Panc1 (cell line): Measurements from ENCODE around the gene PFDN4. TPM values are rescaled to one million over a fixed set of nuclear protein-coding genes. Genes with fewer than 3 reads are reported as not detected.

ENCODE experiments used
- ATAC-seq: fragments of 200-7000 bp; cut with Tn5 transposase; 2 replicates; pipeline ENCODE4 v1.9.1; 2020; ENCODE audit warnings: mild to moderate bottlenecking, moderate library complexity
- BruUV-seq: library from RNA; stranded (reverse); fragments of 400-500 nt; replicated peaks from 2 replicates; lab custom pipeline; 2021; lab: Mats Ljungman, UMichigan
- CTCF ChIA-PET: fragments of 300-600 bp; sonication (Branson Sonifier 250); formaldehyde crosslinking; loops from one replicate; lab custom pipeline; 2022; ENCODE audit warnings: antibody characterized with exemption; lab: Charles Lee
- POLR2A ChIA-PET: fragments of 300-600 bp; sonication (Branson Sonifier 250); formaldehyde crosslinking; loops from one replicate; lab custom pipeline; 2022; ENCODE audit warnings: antibody characterized with exemption; lab: Charles Lee
- DNase-seq: peaks from one replicate; pipeline ENCODE4 v3.0.0-alpha.2; 2010; ENCODE audit warnings: low read depth, low spot score
- H3K27ac ChIP-seq: 2 replicates; pipeline ENCODE4 v1.5.1; 2011; ENCODE audit warnings: mild to moderate bottlenecking, low read length, inconsistent platforms
- H3K27me3 ChIP-seq: fragments of 200-500 bp; sonication (Bioruptor generic); 2 replicates; pipeline ENCODE4 v1.6.0; 2014; ENCODE audit warnings: low read length, inconsistent platforms; ENCODE audit not compliant: control insufficient read depth, insufficient read depth
- H3K36me3 ChIP-seq: fragments of 200-500 bp; sonication (Bioruptor generic); 2 replicates; pipeline ENCODE4 v1.5.1; 2014; ENCODE audit warnings: inconsistent platforms, mild to moderate bottlenecking, low read length, moderate library complexity; ENCODE audit not compliant: control insufficient read depth, insufficient read depth
- H3K4me1 ChIP-seq: 2 replicates; pipeline ENCODE4 v1.5.1; 2011; ENCODE audit warnings: inconsistent platforms, mild to moderate bottlenecking, low read length, moderate library complexity; ENCODE audit not compliant: control insufficient read depth, insufficient read depth
- H3K4me3 ChIP-seq, 2 experiments: 2 replicates each; pipeline ENCODE4 v1.5.1; 2011 to 2012; ENCODE audit warnings: low read depth in 2 of 2, low read length in 2 of 2, mild to moderate bottlenecking in 2 of 2, inconsistent platforms in 1 of 2, moderate library complexity in 1 of 2
- H3K9me3 ChIP-seq: fragments of 200-500 bp; sonication (Bioruptor generic); 2 replicates; pipeline ENCODE4 v1.5.1; 2014; ENCODE audit warnings: low read depth, mild to moderate bottlenecking, inconsistent platforms, low read length, moderate library complexity; ENCODE audit not compliant: control insufficient read depth, insufficient read depth
- CTCF ChIP-seq: fragments of 450-650 bp; IDR thresholded peaks from 2 replicates; pipeline ENCODE4 v1.5.1; 2017; ENCODE audit warnings: mild to moderate bottlenecking
- POLR2AphosphoS5 ChIP-seq: IDR thresholded peaks from 2 replicates; pipeline ENCODE4 v1.6.1; 2012; ENCODE audit warnings: mild to moderate bottlenecking, low read depth, low read length, moderate library complexity
- REST ChIP-seq, 2 experiments: IDR thresholded peaks; 2 replicates each; pipeline ENCODE4 v1.6.1; 2011 to 2012; ENCODE audit warnings: low read depth in 2 of 2, control low read depth in 1 of 2, low read length in 1 of 2, mild to moderate bottlenecking in 1 of 2, moderate library complexity in 1 of 2; ENCODE audit not compliant: insufficient read depth in 1 of 2
- SIN3A ChIP-seq: IDR thresholded peaks from 2 replicates; pipeline ENCODE4 v1.6.1; 2012; ENCODE audit warnings: low read depth, mild to moderate bottlenecking, low read length, moderate library complexity, borderline replicate concordance; ENCODE audit not compliant: insufficient read depth
- TCF7L2 ChIP-seq: IDR thresholded peaks from 2 replicates; pipeline ENCODE4 v1.6.1; 2011; ENCODE audit warnings: mild to moderate bottlenecking, low read depth, low read length, inconsistent platforms
- in situ Hi-C: cut with HindIII; loops from 2 replicates; pipeline ENCODE4 v1.10.0; 2016; ENCODE audit warnings: low sequenced_read_pairs, low pct_unique_long_range_greater_than_20kb
- intact Hi-C: fragments of 100-400 bp; cut with micrococcal nuclease; formaldehyde crosslinking; loops from one replicate; pipeline ENCODE4 v1.10.0; 2022; ENCODE audit not compliant: unreplicated experiment
- total RNA-seq: library from RNA; stranded (reverse); gene quantifications from one replicate; pipeline ENCODE4 v1.2.1, GENCODE V29; 2021; ENCODE audit not compliant: unreplicated experiment

PFDN4 gene
- total RNA-seq, 1 experiment from 2014 or later: 48.2 TPM

- TF ChIP-seq TCF7L2 (no peak), REST (IDR thresholded peaks at IDR 0.05; ENCODE audit: insufficient read depth in 1 of 2, low read depth in 2 of 2, low read length in 1 of 2) (no peak), SIN3A (no peak), POLR2AphosphoS5 (no peak), CTCF (no peak)
- Histone ChIP-seq H3K4me3 (no peak overlapping the region), H3K27ac (no peak overlapping the region), H3K4me1 (no peaks in the 10 kb centered on the region), H3K36me3 (no peaks in the 10 kb centered on the region), H3K27me3 (no peaks in the 10 kb centered on the region), H3K9me3 (no peaks in the 10 kb centered on the region)
- in situ Hi-C loops: no loop called here
- intact Hi-C loops: no loop called here
- ChIA-PET POLR2A (no interaction called here), CTCF (no interaction called here)
- ATAC-seq (no peak), DNase-seq (no peak)
- BruUV-seq: no TSS peak
These were observed 49.0 kb upstream of the PFDN4 start for GRCh38 chr20:54158856-54159418.

GRCh38 chr20:54160065-54161007, 47.6 kb upstream of the PFDN4 start:
- no peak overlapping the region for H3K4me3 ChIP-seq
- in situ Hi-C loops (no loop called here), intact Hi-C loops (no loop called here)
- no peaks in the 10 kb centered on the region for H3K27me3 ChIP-seq
- ChIA-PET POLR2A (interaction anchor here (0.8 kb wide), 1 partner anchor 83 kb away, joined by 3 read pairs; no protein-coding TSS in a partner anchor), CTCF (no interaction called here)
- no peak overlapping the region for H3K27ac ChIP-seq
- BruUV-seq: no TSS peak
- ATAC-seq (no peak), DNase-seq (no peak)
- H3K36me3 ChIP-seq: no peaks in the 10 kb centered on the region
- no peaks in the 10 kb centered on the region for H3K9me3 ChIP-seq
- TF ChIP-seq CTCF (no peak), POLR2AphosphoS5 (no peak), REST (IDR thresholded peaks at IDR 0.05; ENCODE audit: insufficient read depth in 1 of 2, low read depth in 2 of 2, low read length in 1 of 2) (no peak), TCF7L2 (no peak), SIN3A (no peak)
- H3K4me1 ChIP-seq: no peaks in the 10 kb centered on the region
